Astrocyte of the cerebellum (primary cell): ENCODE data around the gene OPCML.

ENCODE experiments used
- DNase-seq: peaks from one replicate; pipeline ENCODE4 v3.0.0-alpha.2; 2011; ENCODE audit warnings: low read depth
- H3K4me3 ChIP-seq: 2 replicates; pipeline ENCODE4 v1.5.1; 2011; ENCODE audit warnings: mild to moderate bottlenecking, low read depth, low read length, moderate library complexity
- CTCF ChIP-seq: IDR thresholded peaks from 2 replicates; pipeline ENCODE4 v1.5.1; 2012; ENCODE audit warnings: low read length, low read depth, moderate library complexity, mild to moderate bottlenecking; ENCODE audit errors: missing control alignments
- in situ Hi-C: cut with HindIII; loops from 2 replicates; pipeline ENCODE4 v1.10.0; 2017; ENCODE audit warnings: low sequenced_read_pairs

OPCML gene

DNA sequence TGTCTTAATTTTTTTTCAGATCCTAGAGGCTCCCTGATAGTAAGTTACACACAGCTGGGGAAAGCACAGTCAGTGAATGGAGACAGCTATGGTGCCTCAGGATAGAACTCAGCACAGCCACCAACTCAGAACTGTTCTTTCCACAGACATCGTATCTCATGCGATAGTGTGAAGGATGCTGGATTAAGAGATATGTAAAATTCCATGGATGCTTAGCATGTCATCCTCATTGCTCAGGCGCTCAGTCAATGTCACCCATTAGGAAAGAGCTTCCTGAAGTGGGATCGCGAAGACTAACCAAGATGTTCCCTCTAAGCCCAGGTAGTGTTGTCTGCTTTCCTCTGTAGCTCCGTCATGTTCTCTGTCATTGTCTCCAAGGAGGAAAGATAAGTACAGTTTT is 1000.4 kb downstream of the OPCML start:
- H3K4me3 ChIP-seq = no peak overlapping the region
- no peak for DNase-seq
- no peak for TF ChIP-seq CTCF
- in situ Hi-C loops = no loop called here

DNA sequence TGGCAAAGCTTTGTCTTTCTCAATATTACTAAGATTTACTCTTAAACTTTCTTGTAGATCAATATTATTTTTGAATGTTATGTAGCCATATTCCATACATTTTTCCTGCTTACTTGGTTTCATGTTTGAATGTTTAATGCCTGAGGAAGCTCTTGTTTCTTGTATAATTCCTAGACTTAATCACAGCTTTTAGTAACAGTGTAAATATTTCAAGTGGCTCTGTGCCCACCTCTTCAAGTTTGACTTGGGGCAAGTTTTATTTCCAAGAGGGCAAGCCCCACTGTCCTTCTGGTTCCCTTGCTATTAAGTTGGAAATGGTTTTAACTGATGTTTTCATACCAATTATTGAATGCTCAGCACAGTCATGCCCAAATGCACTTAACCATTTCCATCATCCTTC is 1004.1 kb downstream of the OPCML start:
- no peak overlapping the region for H3K4me3 ChIP-seq
- no peak for TF ChIP-seq CTCF
- no peak for DNase-seq
- in situ Hi-C loops = no loop called here

- DNase-seq = no peak
- in situ Hi-C loops = no loop called here
- no peak overlapping the region for H3K4me3 ChIP-seq
- no peak for TF ChIP-seq CTCF
Observed at GRCh38 chr11:132523929-132524328, 1008.4 kb downstream of the OPCML start.

DNA sequence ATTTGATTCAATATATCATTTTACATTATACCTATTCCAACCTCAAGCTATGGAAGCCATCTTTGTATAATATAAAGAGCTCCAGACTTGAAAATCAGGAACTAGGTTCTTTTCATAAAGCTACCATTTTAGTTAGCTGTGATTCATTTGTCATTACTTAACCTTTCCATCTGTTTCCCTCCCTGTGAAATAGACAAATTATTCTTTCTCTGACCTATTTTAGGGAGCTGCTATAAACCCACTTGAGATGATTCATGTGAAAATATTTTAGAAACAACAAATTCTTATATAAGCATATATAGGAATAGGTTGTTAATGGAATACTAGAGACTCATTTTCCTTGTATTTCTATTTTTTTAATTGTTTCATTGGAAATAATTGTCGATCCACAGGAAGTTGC is 1012.1 kb downstream of the OPCML start:
- no peak for DNase-seq
- no peak for TF ChIP-seq CTCF
- H3K4me3 ChIP-seq = no peak overlapping the region
- in situ Hi-C loops = no loop called here

DNA sequence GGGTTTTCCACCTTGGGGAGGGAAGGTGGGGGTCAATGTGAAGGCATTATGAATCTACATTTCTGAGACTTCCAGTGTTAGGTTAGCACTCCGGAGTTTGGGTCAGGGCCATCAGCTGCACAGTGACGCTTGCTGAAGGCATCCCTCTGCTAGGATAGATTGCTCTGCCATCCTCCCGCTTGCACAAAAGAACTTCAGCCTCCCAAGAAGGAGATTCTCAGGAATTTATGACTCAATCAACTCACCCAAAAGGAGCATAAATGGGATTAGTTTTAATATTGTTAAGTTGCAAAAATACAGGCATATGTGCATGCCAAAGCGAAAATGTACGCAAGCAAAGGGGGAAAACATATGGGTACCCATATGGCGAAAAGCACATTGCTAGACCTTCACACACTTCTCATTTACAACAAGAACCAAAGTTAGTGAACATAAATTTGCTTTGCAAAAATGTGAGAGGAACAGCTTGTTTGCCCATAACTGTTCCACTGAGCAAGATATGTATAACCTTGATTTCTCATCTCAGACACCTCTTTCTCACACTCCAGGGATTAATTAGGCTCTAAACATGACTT is 1013.0 kb downstream of the OPCML start:
- no peak overlapping the region for H3K4me3 ChIP-seq
- TF ChIP-seq CTCF = no peak
- DNase-seq = no peak
- in situ Hi-C loops = no loop called here

DNA sequence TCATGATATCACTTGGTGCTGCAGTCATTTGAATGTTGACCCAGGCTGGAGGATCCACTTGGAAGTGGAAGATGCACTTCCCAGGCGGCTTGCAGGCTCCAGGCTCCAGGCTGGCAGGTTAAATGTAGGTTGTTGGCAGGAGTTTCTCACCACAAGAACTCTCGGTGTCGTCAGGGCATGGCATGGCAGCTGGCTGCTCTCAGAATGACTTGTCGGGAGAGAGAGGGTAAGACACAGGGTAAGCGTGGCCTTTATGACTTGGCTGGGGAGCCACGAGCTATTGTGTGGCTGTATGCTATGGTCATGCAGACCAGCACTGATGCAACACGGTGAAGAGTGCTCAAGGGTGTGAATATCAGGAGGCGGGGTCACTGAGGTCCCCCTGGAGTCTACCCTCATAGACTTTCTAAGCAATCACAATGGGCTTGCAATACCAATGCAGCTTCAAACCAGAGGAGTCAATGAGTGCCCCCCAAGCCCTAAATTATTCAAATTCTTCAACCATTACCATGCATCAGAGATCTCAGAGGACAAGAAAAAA is 1027.7 kb downstream of the OPCML start:
- no peak for TF ChIP-seq CTCF
- in situ Hi-C loops = no loop called here
- no peak for DNase-seq
- no peak overlapping the region for H3K4me3 ChIP-seq
